Body of pancreas (tissue), 4 donors: Measurements from ENCODE around the gene RXRB.

ENCODE experiments used
- CTCF ChIP-seq, 7 experiments: fragments of 450-650 bp in 4 of 7; fragments of 200-600 bp in 3 of 7; sonication (generic) in 3 of 7; IDR thresholded peaks; one replicate each; pipeline ENCODE4 v1.5.1; 2016 to 2019; ENCODE audit warnings: antibody characterized with exemption in 7 of 7
- POLR2A ChIP-seq, 3 donors: fragments of 450-650 bp; IDR thresholded peaks; one replicate each; pipeline ENCODE4 v1.6.1; 2016; ENCODE audit warnings: antibody characterized with exemption in 3 of 3, mild to moderate bottlenecking in 2 of 3

- TF ChIP-seq CTCF (IDR thresholded peaks at IDR 0.05) (no peak), POLR2A (IDR thresholded peaks at IDR 0.05) (no peak)
Observed at GRCh38 chr6:33167374-33168283, 32.8 kb downstream of the RXRB start.
